ENCODE results near the gene DAB2IP. TPM values are rescaled to one million over a fixed set of nuclear protein-coding genes. Genes with fewer than 3 reads are reported as not detected.

DAB2IP gene
- total and polyA plus RNA-seq, 2 of the 4 experiments (the other 2 are of a cell fraction) = 5.6 to 17.2 TPM

DNA sequence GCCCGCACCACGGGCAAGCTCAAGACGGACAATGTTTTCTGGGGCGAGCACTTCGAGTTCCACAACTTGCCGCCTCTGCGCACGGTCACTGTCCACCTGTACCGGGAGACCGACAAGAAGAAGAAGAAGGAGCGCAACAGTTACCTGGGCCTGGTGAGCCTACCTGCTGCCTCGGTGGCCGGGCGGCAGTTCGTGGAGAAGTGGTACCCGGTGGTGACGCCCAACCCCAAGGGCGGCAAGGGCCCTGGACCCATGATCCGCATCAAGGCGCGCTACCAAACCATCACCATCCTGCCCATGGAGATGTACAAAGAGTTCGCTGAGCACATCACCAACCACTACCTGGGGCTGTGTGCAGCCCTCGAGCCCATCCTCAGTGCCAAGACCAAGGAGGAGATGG is 108.6 kb downstream of the DAB2IP start:
- no peaks in the 10 kb centered on the region for H3K27me3 ChIP-seq (ENCODE audit: control insufficient read depth, insufficient read depth, low read length)
- no peak overlapping the region for H3K23ac ChIP-seq (ENCODE audit: low read depth, low read length)
- H3K27ac ChIP-seq (ENCODE audit: insufficient read depth, low read length) = no peak overlapping the region
- ChIA-PET CTCF (no interaction called here), POLR2A (ENCODE audit: unreplicated experiment) (no interaction called here)
- H2BK20ac ChIP-seq (ENCODE audit: low read depth, low read length) = no peak overlapping the region
- H4K5ac ChIP-seq (ENCODE audit: low read depth, low read length) = no peak overlapping the region
- H3K4ac ChIP-seq (ENCODE audit: low read depth, low read length) = no peak overlapping the region
- no peak overlapping the region for H2AFZ ChIP-seq (replicated peaks; ENCODE audit: low read length, poor library complexity)
- H2BK5ac ChIP-seq (ENCODE audit: low read depth, low read length, poor library complexity, severe bottlenecking) = no peak overlapping the region
- WGBS, 2 experiments (ENCODE audit: extremely low coverage in 2 of 2, insufficient read length in 1 of 2) = 96% methylated on average over 14 of the region's 23 CpGs; no CpG with 5 or more reads in 1 of the 2 experiments
- H3K9me1 ChIP-seq (ENCODE audit: insufficient read depth, low read length) = peaks cover 23% of the 10 kb centered on the region
- H3K36me3 ChIP-seq (ENCODE audit: control insufficient read depth, insufficient read depth, low read length) = peaks cover 53% of the 10 kb centered on the region
- no peaks in the 10 kb centered on the region for H3K9me3 ChIP-seq (ENCODE audit: control insufficient read depth, insufficient read depth, low read length)
- H3K4me3 ChIP-seq (ENCODE audit: insufficient read depth, low read depth, low read length) = no peak overlapping the region
- H3K56ac ChIP-seq (ENCODE audit: extremely low read depth, insufficient read depth, low read length) = no peak overlapping the region
- H2BK120ac ChIP-seq (ENCODE audit: low read depth, low read length) = no peak overlapping the region
- TF ChIP-seq MXI1 (IDR thresholded peaks at IDR 0.05; ENCODE audit: borderline replicate concordance, low read depth, low read length) (no peak), RCOR1 (IDR thresholded peaks at IDR 0.05; ENCODE audit: insufficient replicate concordance, low read length) (no peak), MAZ (IDR thresholded peaks at IDR 0.05; ENCODE audit: borderline replicate concordance, low read depth, low read length) (no peak), FOS (IDR thresholded peaks at IDR 0.05; ENCODE audit: low read depth, low read length) (no peak), MAFK (IDR thresholded peaks at IDR 0.05; ENCODE audit: low read depth, low read length) (no peak), BHLHE40 (IDR thresholded peaks at IDR 0.05; ENCODE audit: low read depth, low read length) (no peak), RAD21 (IDR thresholded peaks at IDR 0.05; ENCODE audit: low read length) (no peak), CHD1 (IDR thresholded peaks at IDR 0.05; ENCODE audit: low read depth, low read length) (no peak), RFX5 (IDR thresholded peaks at IDR 0.05; ENCODE audit: low read depth, low read length) (no peak), NFE2L2 (IDR thresholded peaks at IDR 0.05; ENCODE audit: low read depth, low read length) (no peak)
- H2BK15ac ChIP-seq (ENCODE audit: low read depth, low read length) = no peak overlapping the region
- no TSS peak for BruUV-seq (replicated peaks)
- DNase-seq = no peak
- no peak overlapping the region for H3K9ac ChIP-seq (ENCODE audit: low read depth, low read length)
- no peak overlapping the region for H4K8ac ChIP-seq (ENCODE audit: low read depth in 2 of 2, low read length in 2 of 2)
- no peak for ATAC-seq (ENCODE audit: low read depth)
- H3K79me1 ChIP-seq (ENCODE audit: low read depth in 1 of 2, low read length in 2 of 2) = peaks cover 4 to 51% of the 10 kb centered on the region in 2 experiments; a peak in 3 of 4 replicates
- H3K4me2 ChIP-seq (ENCODE audit: low read depth, low read length) = no peak overlapping the region
- H2AK9ac ChIP-seq (replicated peaks; ENCODE audit: low read depth, low read length, poor library complexity) = no peak overlapping the region
- peaks cover 7% of the 10 kb centered on the region for H3K4me1 ChIP-seq (ENCODE audit: control insufficient read depth, insufficient read depth, low read length)
- no peak overlapping the region for H2AK5ac ChIP-seq (ENCODE audit: low read depth, low read length)
- no peak overlapping the region for H3K18ac ChIP-seq (ENCODE audit: low read depth, low read length)
- H4K91ac ChIP-seq (ENCODE audit: insufficient read depth, low read depth, low read length) = no peak overlapping the region
- intact Hi-C loops (cut with micrococcal nuclease) = no loop called here
- dilution Hi-C loops (cut with HindIII; ENCODE audit: low sequenced_read_pairs, unreplicated experiment) = no loop called here
- peaks cover 29% of the 10 kb centered on the region for H4K20me1 ChIP-seq (ENCODE audit: insufficient read depth, low read length)
- H3K14ac ChIP-seq (replicated peaks; ENCODE audit: low read depth, low read length) = no peak overlapping the region
- in situ Hi-C loops (cut with MboI; ENCODE audit: low sequenced_read_pairs) = no loop called here
